Choroid plexus epithelial cell (primary cell): ENCODE measurements around the gene ZNF827.

Experiments used
- DNase-seq: peaks from one replicate; pipeline ENCODE4 v3.0.0-alpha.2; 2010; ENCODE audit warnings: low read depth
- H3K4me3 ChIP-seq: 2 replicates; pipeline ENCODE4 v1.5.1; 2011; ENCODE audit warnings: low read depth, mild to moderate bottlenecking, control low read depth, low read length, moderate library complexity
- TF ChIP-seq, protein P1 (sequence below): conservative IDR thresholded peaks from 2 replicates; pipeline ENCODE4 v1.5.1; 2011; ENCODE audit warnings: low read depth, mild to moderate bottlenecking, control low read depth, inconsistent platforms, low read length, moderate library complexity

The ZNF827 gene

DNA sequence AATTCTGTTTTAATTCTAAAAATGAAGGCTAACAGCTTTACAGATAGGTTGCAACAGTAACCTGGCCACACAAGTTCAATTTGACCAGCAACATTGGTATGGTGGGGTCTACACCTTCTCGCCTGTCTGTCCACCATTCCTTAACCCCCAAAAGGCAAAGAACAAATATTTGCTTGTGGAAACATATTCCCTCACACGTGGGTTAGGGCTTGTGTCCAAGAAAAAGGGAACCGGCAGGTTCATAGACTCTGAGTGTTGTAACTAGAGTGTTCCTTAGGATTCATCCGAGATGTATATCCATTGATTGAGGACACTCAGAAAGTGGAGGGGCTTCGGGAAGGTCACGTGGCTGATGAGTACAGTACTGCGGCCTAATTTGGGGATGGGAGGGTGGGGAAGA lies 204.6 kb downstream of the ZNF827 start:
- no peak overlapping the region for H3K4me3 ChIP-seq
- TF ChIP-seq, protein P1, sequence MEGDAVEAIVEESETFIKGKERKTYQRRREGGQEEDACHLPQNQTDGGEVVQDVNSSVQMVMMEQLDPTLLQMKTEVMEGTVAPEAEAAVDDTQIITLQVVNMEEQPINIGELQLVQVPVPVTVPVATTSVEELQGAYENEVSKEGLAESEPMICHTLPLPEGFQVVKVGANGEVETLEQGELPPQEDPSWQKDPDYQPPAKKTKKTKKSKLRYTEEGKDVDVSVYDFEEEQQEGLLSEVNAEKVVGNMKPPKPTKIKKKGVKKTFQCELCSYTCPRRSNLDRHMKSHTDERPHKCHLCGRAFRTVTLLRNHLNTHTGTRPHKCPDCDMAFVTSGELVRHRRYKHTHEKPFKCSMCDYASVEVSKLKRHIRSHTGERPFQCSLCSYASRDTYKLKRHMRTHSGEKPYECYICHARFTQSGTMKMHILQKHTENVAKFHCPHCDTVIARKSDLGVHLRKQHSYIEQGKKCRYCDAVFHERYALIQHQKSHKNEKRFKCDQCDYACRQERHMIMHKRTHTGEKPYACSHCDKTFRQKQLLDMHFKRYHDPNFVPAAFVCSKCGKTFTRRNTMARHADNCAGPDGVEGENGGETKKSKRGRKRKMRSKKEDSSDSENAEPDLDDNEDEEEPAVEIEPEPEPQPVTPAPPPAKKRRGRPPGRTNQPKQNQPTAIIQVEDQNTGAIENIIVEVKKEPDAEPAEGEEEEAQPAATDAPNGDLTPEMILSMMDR, result no peak
- peak; percentile 23 for DNase-seq

DNA sequence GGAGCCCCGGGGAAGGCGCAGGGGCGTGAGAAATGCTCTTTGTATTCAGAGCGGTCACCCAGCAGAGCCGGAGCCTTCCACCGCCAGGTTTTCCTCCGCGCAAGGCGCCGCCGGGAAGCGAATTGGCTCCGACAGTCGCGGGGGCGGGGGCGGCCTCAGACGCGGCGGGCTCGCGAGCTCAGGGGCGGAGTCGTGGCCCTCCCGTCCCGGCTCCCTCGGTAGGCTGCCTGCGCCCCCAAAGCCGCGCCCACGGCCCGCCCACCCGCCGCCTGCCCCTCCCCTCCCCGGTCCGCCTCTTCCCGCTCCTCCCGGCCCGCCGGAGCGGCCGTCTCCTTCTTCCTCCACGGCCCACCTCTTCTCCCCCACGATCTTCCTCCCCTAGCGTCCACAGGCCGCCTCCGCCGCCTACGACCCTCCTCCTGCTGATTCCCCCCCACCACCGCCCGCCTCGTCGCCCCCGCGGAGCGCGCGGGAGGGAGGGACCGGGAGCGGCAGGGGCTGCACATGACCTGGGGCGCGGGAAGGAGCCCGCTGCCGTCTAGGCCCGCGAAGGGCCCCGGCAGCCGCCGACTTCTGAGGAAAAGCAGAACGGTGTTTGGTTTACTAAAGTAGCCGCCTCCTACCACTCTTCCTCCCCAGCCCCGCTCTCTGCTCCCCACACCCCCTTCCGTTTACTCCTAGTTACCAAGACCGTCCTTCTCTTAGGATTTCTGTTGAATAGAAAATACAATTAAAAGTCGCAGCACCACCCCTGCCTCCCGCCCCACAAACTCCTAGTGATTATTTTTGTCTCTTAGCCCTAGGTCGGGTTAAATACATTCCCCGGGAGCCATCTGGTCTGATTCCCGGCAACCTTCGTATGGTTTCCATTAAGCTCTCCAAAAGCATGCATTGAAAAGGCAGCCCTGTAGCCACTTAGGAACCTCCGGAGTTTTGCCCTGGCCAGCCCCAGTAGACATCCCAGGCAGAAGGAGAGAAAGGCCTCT lies 205.4 kb downstream of the ZNF827 start:
- H3K4me3 ChIP-seq, result peak overlapping the region; percentile 70
- DNase-seq, result peak; percentile 97
- TF ChIP-seq, protein P1, result no peak

DNA sequence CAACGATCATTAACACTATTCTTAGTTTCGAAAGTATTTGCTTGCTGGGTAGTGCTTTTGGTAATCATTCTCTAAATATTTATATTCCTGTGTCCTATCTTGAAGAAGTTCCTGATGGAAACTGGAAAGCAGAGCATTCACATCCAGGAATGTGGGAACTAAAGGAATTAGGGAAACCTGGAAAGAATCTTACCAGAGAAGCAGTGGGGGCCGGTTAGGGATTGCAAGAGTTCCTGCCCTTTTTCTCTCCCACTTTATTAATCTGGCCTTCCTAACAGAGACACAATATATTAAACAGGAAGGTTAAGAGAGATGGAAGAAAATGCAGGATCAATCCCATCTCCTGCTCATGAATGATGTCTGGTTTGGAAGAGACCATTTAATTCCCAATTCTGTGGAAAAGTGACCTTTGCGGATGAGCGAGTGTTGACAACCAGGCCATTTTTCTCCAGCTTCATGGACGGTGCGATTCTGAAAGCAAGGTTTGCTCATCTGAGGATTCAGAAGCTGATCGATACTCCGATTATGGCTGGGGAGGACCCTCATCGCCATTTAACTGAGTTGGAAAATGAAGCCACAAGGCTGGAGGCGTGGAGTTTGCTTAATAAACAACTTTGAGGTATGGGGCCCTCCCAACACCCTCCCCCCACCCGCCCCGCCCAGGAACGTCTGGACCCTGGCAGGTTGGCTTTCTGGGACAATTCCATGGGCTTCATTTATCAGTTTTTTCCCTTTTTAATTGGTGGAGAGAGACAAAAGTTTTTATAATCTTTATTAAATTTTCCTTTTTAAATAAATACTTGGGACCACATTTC lies 206.4 kb downstream of the ZNF827 start:
- peak overlapping the region; percentile 70 for H3K4me3 ChIP-seq
- TF ChIP-seq, protein P1, result no peak
- no peak for DNase-seq

DNA sequence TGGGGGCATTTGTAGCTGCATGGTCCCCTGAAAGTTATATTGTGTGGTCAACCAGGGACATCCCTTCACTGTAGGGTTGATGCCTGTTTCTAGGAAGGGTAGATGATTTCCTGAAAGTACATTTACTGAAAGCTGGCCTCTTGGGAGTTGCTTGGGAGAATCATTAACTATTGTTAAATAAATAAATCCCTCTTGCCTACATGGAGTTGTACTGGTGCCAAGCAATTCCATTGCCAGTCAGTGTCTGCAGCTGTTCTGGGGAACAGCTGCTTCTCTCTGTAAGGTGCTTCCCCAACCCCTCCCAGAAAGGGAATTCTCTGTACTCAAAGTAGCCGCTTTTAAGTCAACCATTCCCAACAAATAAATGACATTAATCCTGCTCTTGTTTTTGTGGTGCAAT lies 207.6 kb downstream of the ZNF827 start:
- H3K4me3 ChIP-seq, result no peak overlapping the region
- DNase-seq, result peak; percentile 45
- TF ChIP-seq, protein P1, result no peak

DNA sequence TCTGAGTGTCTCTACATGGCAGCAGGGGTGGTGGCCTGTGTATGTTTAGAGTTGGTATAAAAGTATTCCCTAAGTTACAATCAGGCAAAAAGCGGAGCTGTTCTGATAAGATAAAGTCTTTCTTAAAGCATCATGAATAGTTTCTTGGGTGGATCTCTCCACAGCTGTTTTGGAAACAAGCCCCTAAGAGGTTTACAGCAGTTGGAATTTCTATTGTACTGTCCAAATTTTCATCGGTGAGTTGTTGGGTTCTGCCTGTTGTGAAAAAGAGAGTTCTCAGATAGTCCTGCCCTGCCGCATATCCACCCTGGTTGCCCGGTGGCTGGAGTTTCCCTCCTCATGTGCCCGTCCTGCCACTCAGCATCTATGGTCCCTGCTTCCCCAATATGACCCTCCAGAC lies 208.6 kb downstream of the ZNF827 start:
- no peak for DNase-seq
- H3K4me3 ChIP-seq, result no peak overlapping the region
- TF ChIP-seq, protein P1, result no peak

DNA sequence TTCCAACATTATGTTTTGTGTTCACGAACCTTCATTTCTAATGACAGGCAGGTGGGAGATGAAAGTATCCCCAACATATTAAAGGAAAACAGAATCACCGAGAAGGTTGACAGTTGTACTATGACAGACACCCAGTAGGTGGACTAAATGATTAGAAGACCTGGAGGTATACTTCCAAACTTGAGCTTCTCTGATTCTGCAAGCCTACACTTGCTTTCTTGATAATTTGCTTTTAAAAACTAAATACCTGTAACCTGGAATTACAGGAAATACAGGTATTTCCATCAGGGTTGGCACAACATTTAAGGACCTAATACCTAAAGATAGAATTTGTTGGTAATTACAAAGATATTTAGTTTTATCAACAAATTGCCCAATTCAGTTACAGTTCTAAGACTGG lies 215.3 kb downstream of the ZNF827 start:
- no peak overlapping the region for H3K4me3 ChIP-seq
- DNase-seq, result no peak
- TF ChIP-seq, protein P1, result no peak
